Peyer's patch (tissue), 4 donors: ENCODE data around the gene DAPK1.

Experiments used
- POLR2A ChIP-seq, 2 donors: fragments of 450-650 bp; IDR thresholded peaks; one replicate each; pipeline ENCODE4 v1.5.1; 2017; ENCODE audit warnings: antibody characterized with exemption in 2 of 2, mild to moderate bottlenecking in 2 of 2, moderate library complexity in 2 of 2
- TF ChIP-seq, protein P1 (sequence below), 6 experiments: fragments of 450-650 bp in 4 of 6; fragments of 200-600 bp in 2 of 6; sonication (generic) in 1 of 6; IDR thresholded peaks; one replicate each; pipeline ENCODE4 v1.5.1; 2017 to 2019; ENCODE audit warnings: antibody characterized with exemption in 6 of 6, mild to moderate bottlenecking in 3 of 6, moderate library complexity in 1 of 6

DNA sequence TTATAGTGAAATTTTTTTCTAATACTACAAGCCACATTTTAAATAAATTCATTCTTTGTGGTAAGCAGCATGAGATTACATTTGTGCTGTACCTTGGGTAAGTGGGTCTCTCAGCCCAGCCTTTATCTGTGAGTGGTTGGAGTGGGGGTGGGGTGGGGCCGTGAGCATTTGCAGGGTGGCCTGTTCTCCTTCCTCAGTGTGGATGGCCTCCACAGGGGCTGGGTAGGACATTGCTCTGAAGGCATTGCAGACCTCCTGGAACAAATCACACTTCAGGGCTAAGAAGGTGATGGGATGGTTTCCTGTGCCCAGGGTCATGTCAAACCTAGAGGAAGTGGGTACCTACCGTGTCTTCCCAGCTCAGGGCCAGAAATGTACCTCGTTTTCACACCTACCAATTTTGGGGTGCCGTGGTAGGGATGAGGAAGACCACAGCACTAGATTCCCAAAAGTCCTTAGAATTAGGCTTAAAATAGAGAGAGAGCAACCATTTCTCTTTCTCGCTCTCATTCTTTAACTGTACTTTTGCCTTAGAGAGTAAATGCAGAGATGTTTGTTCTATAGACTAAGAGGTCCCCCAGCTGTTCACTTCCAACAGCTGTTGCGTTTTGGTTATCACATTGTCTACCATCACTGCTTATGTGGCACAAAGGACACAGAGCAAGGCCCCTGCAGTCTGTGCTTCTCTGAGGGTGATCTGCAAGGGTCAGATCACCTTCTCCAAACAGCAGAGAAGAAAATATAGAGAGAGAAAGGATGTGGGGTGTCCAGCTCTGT, 144.9 kb downstream of the DAPK1 start:
- TF ChIP-seq POLR2A (IDR thresholded peaks at IDR 0.05) = no peak
- TF ChIP-seq, protein P1, sequence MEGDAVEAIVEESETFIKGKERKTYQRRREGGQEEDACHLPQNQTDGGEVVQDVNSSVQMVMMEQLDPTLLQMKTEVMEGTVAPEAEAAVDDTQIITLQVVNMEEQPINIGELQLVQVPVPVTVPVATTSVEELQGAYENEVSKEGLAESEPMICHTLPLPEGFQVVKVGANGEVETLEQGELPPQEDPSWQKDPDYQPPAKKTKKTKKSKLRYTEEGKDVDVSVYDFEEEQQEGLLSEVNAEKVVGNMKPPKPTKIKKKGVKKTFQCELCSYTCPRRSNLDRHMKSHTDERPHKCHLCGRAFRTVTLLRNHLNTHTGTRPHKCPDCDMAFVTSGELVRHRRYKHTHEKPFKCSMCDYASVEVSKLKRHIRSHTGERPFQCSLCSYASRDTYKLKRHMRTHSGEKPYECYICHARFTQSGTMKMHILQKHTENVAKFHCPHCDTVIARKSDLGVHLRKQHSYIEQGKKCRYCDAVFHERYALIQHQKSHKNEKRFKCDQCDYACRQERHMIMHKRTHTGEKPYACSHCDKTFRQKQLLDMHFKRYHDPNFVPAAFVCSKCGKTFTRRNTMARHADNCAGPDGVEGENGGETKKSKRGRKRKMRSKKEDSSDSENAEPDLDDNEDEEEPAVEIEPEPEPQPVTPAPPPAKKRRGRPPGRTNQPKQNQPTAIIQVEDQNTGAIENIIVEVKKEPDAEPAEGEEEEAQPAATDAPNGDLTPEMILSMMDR (IDR thresholded peaks at IDR 0.05) = no peak
